GM12878 (cell line): ENCODE measurements around the gene PITPNM3. TPM values are rescaled to one million over a fixed set of nuclear protein-coding genes. Genes with fewer than 3 reads are reported as not detected.

Experiments
- CBX5 ChIP-seq: sonication (generic); IDR thresholded peaks from 2 replicates; pipeline ENCODE4 v1.6.1; 2016; ENCODE audit warnings: low read depth, moderate library complexity, mild to moderate bottlenecking, inconsistent platforms
- CHD1 ChIP-seq: IDR thresholded peaks from 2 replicates; pipeline ENCODE4 v1.6.1; 2012; ENCODE audit warnings: low read depth, low read length, improper control_type of control experiment
- CHD2 ChIP-seq: IDR thresholded peaks from 2 replicates; pipeline ENCODE4 v1.6.1; 2011; ENCODE audit warnings: low read depth, low read length, improper control_type of control experiment, borderline replicate concordance
- ESRRA ChIP-seq: IDR thresholded peaks from 2 replicates; pipeline ENCODE4 v1.6.1; 2012; ENCODE audit warnings: mild to moderate bottlenecking, low read length, improper control_type of control experiment
- MEF2B ChIP-seq: fragments of 450-650 bp; IDR thresholded peaks from 2 replicates; pipeline ENCODE4 v1.6.1; 2018; ENCODE audit warnings: mild to moderate bottlenecking, moderate library complexity; ENCODE audit not compliant: partially characterized antibody, poor library complexity, severe bottlenecking
- RFX5 ChIP-seq: IDR thresholded peaks from 2 replicates; pipeline ENCODE4 v1.6.1; 2011; ENCODE audit warnings: low read depth, low read length, improper control_type of control experiment
- ZNF687 ChIP-seq: fragments of 450-650 bp; IDR thresholded peaks from 2 replicates; pipeline ENCODE4 v1.6.1; 2017; ENCODE audit warnings: mild to moderate bottlenecking, moderate library complexity
- ZSCAN29 ChIP-seq: fragments of 450-650 bp; IDR thresholded peaks from 2 replicates; pipeline ENCODE4 v1.6.1; 2017; ENCODE audit warnings: mild to moderate bottlenecking, moderate library complexity
- polyA plus RNA-seq, 11 experiments: library from polyadenylated mRNA; depleted of rRNA in 4 of 11; unstranded in 6 of 11; stranded (reverse) in 5 of 11; fragments of >200 nt; fragmentation: Nextera tagmentation in 4 of 11; fragmentation: Illumina TruSeq in 1 of 11; extraction: Ambion mirVana in 4 of 11; extraction: Trizol in 1 of 11; gene quantifications; 1 replicate in 1 of 11; 2 replicates in 10 of 11; pipeline versions ENCODE4 v1.2.1 to v1.2.3, GENCODE V29; 2011 to 2016; ENCODE audit warnings: inconsistent platforms in 2 of 11, missing spikeins in 2 of 11, low read depth in 1 of 11
- total RNA-seq, 4 experiments: library from RNA; depleted of rRNA in 3 of 4; stranded (reverse); fragments of >200 nt in 3 of 4; fragmentation: Illumina TruSeq in 1 of 4; extraction: Trizol in 1 of 4; gene quantifications; 2 replicates each; pipeline versions ENCODE4 v1.2.1 to v1.2.3, GENCODE V29; 2013 to 2021
- TF ChIP-seq, protein P1 (sequence below): IDR thresholded peaks from 2 replicates; pipeline ENCODE4 v1.6.1; 2012; ENCODE audit warnings: low read depth, low read length, improper control_type of control experiment
- TF ChIP-seq, protein P2 (sequence below): IDR thresholded peaks from 2 replicates; pipeline ENCODE4 v1.6.1; 2012; ENCODE audit warnings: low read depth, low read length, improper control_type of control experiment

The PITPNM3 gene
- total and polyA plus RNA-seq, 10 of the 15 experiments (the other 5 are each of a cell fraction or from before 2014, with no cell fraction given), result 0.02 to 0.49 (median 0.19) TPM; not detected in 1

DNA sequence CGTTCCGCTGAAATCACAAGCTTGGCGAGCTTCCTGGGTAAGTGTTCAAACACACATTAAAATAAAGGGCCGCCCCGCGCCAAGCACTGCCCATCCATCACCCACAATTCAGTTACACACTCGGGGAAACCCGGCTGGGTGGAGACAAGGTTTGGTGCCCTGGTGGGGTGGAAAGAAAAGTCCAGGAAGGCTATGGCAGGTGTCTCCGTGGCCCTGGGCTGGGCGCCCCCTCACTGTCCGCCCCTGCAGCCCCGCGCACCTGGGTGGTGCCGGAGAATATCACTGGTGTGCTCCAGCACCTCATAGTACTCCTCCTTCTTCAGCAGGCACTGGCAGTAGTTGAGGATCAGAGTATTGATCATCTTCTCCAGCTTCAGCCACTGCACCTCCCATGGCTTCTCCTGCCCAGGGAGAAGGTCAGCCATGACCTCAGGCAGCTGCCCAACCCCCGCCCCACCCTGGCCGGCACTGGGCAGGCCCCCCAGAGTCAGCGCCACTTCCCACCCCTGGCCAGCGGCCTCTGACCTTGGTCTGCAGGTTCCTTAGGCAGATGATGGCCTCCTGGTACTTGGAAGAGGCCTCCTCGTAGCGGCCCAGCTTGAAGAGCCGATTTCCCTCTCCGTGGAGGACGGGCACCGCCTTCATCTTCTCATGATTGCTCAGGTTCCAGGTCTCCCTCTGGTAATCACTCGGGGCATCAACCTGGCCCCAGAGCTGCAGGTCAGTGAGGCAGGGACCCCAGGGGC is 129.8 kb downstream of the PITPNM3 start (continued):
- TF ChIP-seq MEF2B (no peak), ESRRA (no peak), ZSCAN29 (no peak), CHD1 (no peak), CBX5 (no peak), RFX5 (no peak), CHD2 (no peak), ZNF687 (no peak)
- TF ChIP-seq, protein P1, sequence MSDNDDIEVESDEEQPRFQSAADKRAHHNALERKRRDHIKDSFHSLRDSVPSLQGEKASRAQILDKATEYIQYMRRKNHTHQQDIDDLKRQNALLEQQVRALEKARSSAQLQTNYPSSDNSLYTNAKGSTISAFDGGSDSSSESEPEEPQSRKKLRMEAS, result no peak
- TF ChIP-seq, protein P2, sequence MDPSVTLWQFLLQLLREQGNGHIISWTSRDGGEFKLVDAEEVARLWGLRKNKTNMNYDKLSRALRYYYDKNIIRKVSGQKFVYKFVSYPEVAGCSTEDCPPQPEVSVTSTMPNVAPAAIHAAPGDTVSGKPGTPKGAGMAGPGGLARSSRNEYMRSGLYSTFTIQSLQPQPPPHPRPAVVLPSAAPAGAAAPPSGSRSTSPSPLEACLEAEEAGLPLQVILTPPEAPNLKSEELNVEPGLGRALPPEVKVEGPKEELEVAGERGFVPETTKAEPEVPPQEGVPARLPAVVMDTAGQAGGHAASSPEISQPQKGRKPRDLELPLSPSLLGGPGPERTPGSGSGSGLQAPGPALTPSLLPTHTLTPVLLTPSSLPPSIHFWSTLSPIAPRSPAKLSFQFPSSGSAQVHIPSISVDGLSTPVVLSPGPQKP, result no peak
